ENCODE results near the gene RASSF3.
A peak's percentile ranks its signal among the peaks of the same experiment; 100 is the strongest.

RASSF3 gene

DNA sequence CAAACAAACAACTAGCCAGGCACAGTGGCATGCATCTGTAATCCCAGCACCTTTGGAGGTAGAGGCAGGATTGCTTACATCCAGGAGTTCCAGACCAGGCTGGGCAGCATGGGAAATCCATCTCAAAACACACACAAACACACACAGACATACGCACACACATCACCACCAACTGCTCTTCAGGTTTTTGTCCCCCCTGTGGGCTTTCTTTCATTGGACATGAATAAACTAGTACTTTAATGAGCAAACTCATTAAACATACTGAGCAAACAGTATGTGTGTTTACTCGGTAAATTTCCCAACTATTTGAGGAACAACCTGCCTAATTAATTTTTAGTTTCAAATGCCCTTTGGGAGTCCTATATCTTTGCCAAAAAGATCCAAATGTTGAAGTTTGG is 10.1 kb upstream of the RASSF3 start:
- TF ChIP-seq, protein P1, sequence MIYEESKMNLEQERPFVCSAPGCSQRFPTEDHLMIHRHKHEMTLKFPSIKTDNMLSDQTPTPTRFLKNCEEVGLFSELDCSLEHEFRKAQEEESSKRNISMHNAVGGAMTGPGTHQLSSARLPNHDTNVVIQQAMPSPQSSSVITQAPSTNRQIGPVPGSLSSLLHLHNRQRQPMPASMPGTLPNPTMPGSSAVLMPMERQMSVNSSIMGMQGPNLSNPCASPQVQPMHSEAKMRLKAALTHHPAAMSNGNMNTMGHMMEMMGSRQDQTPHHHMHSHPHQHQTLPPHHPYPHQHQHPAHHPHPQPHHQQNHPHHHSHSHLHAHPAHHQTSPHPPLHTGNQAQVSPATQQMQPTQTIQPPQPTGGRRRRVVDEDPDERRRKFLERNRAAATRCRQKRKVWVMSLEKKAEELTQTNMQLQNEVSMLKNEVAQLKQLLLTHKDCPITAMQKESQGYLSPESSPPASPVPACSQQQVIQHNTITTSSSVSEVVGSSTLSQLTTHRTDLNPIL (CRISPR knock-in tag; IDR thresholded peaks at IDR 0.05; ENCODE audit: low read depth), result no peak
- no peak for TF ChIP-seq OSR1 (CRISPR knock-in tag; IDR thresholded peaks at IDR 0.05)
- no peak for ATAC-seq

DNA sequence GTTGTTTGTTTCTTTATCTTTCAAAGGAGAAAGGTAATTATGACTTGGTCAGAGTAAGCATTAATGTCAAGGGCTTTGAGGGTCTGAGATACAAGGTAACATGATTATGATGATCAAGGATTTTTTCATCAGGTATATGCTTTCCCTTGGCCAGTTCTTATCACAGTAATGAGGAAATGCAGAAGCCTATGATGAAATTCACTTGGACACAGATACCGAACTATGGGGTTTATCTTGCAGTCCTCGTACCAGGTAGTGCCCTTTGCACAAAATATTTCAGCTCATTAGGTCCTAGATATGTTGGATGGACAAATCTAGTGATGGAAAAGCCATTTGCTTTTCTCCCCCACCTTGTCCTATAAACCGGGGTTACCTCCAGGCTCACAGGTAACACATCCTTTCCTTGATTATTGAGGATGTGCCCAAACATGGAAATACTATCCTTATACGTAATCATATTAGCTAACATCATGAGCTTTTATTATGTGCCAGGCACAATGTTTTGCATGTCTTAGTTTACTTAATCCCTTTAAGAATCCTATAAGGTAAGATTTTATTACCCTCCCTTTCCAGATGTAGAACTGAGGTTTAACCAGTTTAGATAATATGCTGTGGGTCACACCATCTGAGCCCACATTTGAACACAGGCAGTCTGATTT is 7.0 kb upstream of the RASSF3 start:
- TF ChIP-seq ISL1 (CRISPR knock-in tag; IDR thresholded peaks at IDR 0.05) (no peak), SNAI2 (CRISPR knock-in tag; IDR thresholded peaks at IDR 0.05) (no peak), ARNTL (CRISPR knock-in tag; IDR thresholded peaks at IDR 0.05; ENCODE audit: borderline replicate concordance, low read depth) (no peak), GLIS3 (CRISPR knock-in tag; IDR thresholded peaks at IDR 0.05) (no peak), ZNF565 (CRISPR knock-in tag; conservative IDR thresholded peaks at IDR 0.05; ENCODE audit: low read depth) (no peak), BACH2 (CRISPR knock-in tag; IDR thresholded peaks at IDR 0.05; ENCODE audit: borderline replicate concordance) (no peak), ESRRG (CRISPR knock-in tag; IDR thresholded peaks at IDR 0.05) (no peak), ZC3H10 (CRISPR knock-in tag; IDR thresholded peaks at IDR 0.05) (no peak), TOX (CRISPR knock-in tag; IDR thresholded peaks at IDR 0.05; ENCODE audit: borderline replicate concordance) (no peak), RARB (CRISPR knock-in tag; IDR thresholded peaks at IDR 0.05) (no peak), ZFP3 (CRISPR knock-in tag; IDR thresholded peaks at IDR 0.05) (no peak), CSDC2 (CRISPR knock-in tag; IDR thresholded peaks at IDR 0.05) (no peak), OSR1 (CRISPR knock-in tag; IDR thresholded peaks at IDR 0.05) (no peak), PPARA (CRISPR knock-in tag; IDR thresholded peaks at IDR 0.05; ENCODE audit: borderline replicate concordance) (no peak)
- TF ChIP-seq, protein P1 (CRISPR knock-in tag; IDR thresholded peaks at IDR 0.05; ENCODE audit: low read depth), result no peak
- TF ChIP-seq, protein P2, sequence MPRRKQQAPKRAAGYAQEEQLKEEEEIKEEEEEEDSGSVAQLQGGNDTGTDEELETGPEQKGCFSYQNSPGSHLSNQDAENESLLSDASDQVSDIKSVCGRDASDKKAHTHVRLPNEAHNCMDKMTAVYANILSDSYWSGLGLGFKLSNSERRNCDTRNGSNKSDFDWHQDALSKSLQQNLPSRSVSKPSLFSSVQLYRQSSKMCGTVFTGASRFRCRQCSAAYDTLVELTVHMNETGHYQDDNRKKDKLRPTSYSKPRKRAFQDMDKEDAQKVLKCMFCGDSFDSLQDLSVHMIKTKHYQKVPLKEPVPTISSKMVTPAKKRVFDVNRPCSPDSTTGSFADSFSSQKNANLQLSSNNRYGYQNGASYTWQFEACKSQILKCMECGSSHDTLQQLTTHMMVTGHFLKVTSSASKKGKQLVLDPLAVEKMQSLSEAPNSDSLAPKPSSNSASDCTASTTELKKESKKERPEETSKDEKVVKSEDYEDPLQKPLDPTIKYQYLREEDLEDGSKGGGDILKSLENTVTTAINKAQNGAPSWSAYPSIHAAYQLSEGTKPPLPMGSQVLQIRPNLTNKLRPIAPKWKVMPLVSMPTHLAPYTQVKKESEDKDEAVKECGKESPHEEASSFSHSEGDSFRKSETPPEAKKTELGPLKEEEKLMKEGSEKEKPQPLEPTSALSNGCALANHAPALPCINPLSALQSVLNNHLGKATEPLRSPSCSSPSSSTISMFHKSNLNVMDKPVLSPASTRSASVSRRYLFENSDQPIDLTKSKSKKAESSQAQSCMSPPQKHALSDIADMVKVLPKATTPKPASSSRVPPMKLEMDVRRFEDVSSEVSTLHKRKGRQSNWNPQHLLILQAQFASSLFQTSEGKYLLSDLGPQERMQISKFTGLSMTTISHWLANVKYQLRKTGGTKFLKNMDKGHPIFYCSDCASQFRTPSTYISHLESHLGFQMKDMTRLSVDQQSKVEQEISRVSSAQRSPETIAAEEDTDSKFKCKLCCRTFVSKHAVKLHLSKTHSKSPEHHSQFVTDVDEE (CRISPR knock-in tag; IDR thresholded peaks at IDR 0.05), result no peak
- TF ChIP-seq, protein P3, sequence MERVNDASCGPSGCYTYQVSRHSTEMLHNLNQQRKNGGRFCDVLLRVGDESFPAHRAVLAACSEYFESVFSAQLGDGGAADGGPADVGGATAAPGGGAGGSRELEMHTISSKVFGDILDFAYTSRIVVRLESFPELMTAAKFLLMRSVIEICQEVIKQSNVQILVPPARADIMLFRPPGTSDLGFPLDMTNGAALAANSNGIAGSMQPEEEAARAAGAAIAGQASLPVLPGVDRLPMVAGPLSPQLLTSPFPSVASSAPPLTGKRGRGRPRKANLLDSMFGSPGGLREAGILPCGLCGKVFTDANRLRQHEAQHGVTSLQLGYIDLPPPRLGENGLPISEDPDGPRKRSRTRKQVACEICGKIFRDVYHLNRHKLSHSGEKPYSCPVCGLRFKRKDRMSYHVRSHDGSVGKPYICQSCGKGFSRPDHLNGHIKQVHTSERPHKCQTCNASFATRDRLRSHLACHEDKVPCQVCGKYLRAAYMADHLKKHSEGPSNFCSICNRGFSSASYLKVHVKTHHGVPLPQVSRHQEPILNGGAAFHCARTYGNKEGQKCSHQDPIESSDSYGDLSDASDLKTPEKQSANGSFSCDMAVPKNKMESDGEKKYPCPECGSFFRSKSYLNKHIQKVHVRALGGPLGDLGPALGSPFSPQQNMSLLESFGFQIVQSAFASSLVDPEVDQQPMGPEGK (CRISPR knock-in tag; IDR thresholded peaks at IDR 0.05; ENCODE audit: borderline replicate concordance), result no peak
- no peak for ATAC-seq

DNA sequence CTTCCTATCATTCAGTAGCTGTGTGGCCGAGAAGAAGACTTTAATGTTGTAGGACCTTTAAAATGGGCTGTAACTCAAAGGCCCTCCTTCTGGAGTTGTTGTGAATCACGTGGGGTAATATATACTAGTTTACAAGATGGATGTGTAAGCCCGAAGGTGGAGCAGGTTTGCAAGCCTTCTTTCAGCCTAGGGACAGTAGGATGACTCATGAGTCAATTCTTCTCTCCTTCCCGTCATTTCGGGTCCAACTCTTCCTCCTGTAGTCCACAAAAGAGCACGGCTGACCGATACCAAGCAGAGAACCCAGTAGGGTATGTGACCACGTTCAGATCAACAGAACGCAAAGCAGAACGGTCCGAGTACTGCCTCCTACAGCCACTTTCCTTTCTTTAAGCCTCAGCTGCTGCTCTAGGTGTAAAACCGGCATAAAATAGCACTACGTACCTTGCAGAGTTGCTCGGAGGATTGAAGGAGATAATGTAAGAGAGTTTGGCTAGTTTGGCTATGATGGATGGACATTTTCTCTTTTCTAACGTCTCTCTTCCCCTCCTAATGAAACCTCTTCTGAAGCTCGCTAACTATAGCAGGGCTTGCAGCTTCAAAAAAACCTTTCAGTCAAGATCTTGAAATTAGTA is 1.3 kb upstream of the RASSF3 start:
- no peak for TF ChIP-seq ZNF565 (CRISPR knock-in tag; conservative IDR thresholded peaks at IDR 0.05; ENCODE audit: low read depth)
- TF ChIP-seq, protein P4, sequence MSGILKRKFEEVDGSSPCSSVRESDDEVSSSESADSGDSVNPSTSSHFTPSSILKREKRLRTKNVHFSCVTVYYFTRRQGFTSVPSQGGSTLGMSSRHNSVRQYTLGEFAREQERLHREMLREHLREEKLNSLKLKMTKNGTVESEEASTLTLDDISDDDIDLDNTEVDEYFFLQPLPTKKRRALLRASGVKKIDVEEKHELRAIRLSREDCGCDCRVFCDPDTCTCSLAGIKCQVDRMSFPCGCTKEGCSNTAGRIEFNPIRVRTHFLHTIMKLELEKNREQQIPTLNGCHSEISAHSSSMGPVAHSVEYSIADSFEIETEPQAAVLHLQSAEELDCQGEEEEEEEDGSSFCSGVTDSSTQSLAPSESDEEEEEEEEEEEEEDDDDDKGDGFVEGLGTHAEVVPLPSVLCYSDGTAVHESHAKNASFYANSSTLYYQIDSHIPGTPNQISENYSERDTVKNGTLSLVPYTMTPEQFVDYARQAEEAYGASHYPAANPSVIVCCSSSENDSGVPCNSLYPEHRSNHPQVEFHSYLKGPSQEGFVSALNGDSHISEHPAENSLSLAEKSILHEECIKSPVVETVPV (CRISPR knock-in tag; IDR thresholded peaks at IDR 0.05), result no peak
- no peak for TF ChIP-seq ZFP30 (CRISPR knock-in tag; IDR thresholded peaks at IDR 0.05)
- no peak for TF ChIP-seq ARNTL (CRISPR knock-in tag; IDR thresholded peaks at IDR 0.05; ENCODE audit: borderline replicate concordance, low read depth)
- no peak for TF ChIP-seq ESRRG (CRISPR knock-in tag; IDR thresholded peaks at IDR 0.05)
- no peak for TF ChIP-seq ZNF8 (CRISPR knock-in tag; IDR thresholded peaks at IDR 0.05)
- no peak for TF ChIP-seq RARB (CRISPR knock-in tag; IDR thresholded peaks at IDR 0.05)
- no peak for TF ChIP-seq BACH2 (CRISPR knock-in tag; IDR thresholded peaks at IDR 0.05; ENCODE audit: borderline replicate concordance)
- no peak for TF ChIP-seq TCF4 (CRISPR knock-in tag; IDR thresholded peaks at IDR 0.05; ENCODE audit: borderline replicate concordance)
- TF ChIP-seq, protein P3 (CRISPR knock-in tag; IDR thresholded peaks at IDR 0.05; ENCODE audit: borderline replicate concordance), result no peak
- no peak for TF ChIP-seq ZNF70 (CRISPR knock-in tag; IDR thresholded peaks at IDR 0.05)
- ATAC-seq, result peak; percentile 65

All from SK-N-SH treated with all-trans-retinoic acid at 6 μM for 48 hours (cell line).